Activated CD4-positive, alpha-beta T cell treated with anti-CD3 and anti-CD28 coated beads, Interleukin-2, Interleukin-6, amounts not matched to agents 100 ng/mL and 50 ng/mL, durations not matched to agents 16 hours and 8 hours (primary cell): ENCODE results near the gene HSPA12A.

Experiments used
- DNase-seq: peaks from one replicate; pipeline ENCODE4 v3.0.0-alpha.2; 2020

HSPA12A gene

DNA sequence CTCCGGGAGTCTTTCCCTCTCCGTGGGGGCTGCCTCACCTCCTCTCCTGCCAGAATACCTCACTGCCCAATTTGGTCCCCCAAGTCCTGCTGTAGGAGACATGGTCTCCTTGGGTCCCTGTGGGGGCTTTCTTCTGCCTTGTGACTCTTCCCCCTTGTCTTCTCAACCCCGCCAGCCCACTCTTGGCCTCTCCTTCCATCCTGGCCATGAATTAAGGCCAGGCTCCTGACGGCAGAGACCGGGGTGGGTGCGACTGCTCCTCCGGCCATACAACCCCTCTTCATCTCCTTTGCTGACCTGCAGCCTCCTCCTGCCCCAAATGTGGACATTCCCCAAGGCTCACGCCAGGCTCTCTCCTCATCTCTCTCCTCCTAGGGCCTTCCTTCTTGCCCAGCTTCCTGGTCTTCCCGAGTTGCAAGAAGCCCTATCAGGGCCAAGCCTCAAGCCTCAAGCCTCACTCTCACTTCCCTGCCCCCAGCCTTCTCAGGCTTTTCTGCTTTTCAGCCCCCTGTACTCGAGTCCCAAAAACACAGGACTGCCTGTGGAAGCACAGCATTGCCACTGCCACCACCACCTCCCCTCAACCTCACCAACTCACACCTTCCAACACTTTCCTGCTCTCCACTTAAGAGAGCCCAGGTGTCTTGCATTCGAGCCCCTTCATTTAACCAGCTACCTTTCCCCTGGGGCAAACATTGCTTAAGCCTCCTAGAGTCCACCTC is 120.3 kb downstream of the HSPA12A start:
- no peak for DNase-seq

DNA sequence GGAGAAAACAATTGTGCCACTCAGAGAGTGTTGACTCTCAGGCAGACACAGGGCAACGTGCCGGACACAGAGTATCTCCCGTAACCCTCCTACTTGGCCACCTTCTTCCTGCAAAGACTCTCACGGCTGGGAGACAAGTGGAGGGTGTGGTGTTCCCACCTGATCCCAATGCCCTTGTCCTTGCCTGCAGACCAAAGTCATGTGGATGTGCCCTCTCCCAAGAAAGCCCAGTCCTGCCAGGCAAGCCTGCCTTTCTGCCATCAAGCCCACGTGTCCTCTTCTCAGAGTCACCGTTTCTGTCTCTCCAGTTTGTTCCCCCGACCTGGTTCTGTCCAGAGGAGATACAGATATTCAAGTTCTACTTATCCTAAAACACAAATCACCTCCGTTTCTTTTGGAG is 120.9 kb downstream of the HSPA12A start:
- DNase-seq = no peak
